Activated CD4-positive, alpha-beta T cell treated with anti-CD3 and anti-CD28 coated beads, Interleukin-2, amount 50 U/mL, for 24 hours (primary cell): ENCODE data around the gene AOC3.
"Not testable (repeated sequence)": the region's sequence is repeated elsewhere in the genome, so short reads cannot be mapped to it uniquely, and the experiment has no call there.

Experiments used
- DNase-seq, 2 donors: peaks; one replicate each; pipeline ENCODE4 v3.0.0-alpha.2; 2020; ENCODE audit warnings: low read depth in 1 of 2, low spot score in 1 of 2

Gene AOC3

GRCh38 chr17:42891539-42892152 lies 40.6 kb downstream of the AOC3 start:
- no peak for DNase-seq

- DNase-seq, result no peak
Measured at GRCh38 chr17:42893359-42893758, 42.4 kb downstream of the AOC3 start.

- DNase-seq, result no peak
Measured at GRCh38 chr17:42894283-42895184, 43.5 kb downstream of the AOC3 start.

- no peak for DNase-seq
Measured at GRCh38 chr17:42895185-42895555, 44.2 kb downstream of the AOC3 start.

GRCh38 chr17:42898147-42898811 lies 47.3 kb downstream of the AOC3 start:
- no peak for DNase-seq

- not testable (repeated sequence) for DNase-seq
Measured at GRCh38 chr17:42899981-42900380, 49.0 kb downstream of the AOC3 start.

GRCh38 chr17:42900460-42901331 lies 49.7 kb downstream of the AOC3 start, which contains the start of gene G6PC1:
Gene G6PC1 (plus strand): TSS chr17:42900799. CDS start chr17:42900877, 78 bp downstream.
- DNase-seq, result no peak

GRCh38 chr17:42901535-42902229 lies 50.7 kb downstream of the AOC3 start:
- no peak for DNase-seq

GRCh38 chr17:42904110-42904469 lies 53.1 kb downstream of the AOC3 start:
- DNase-seq, result no peak

- DNase-seq, result no peak
Measured at GRCh38 chr17:42906772-42907446, 55.9 kb downstream of the AOC3 start.
